ENCODE data around the gene FAM222A. TPM values are rescaled to one million over a fixed set of nuclear protein-coding genes. Genes with fewer than 3 reads are reported as not detected.

The FAM222A gene
- total RNA-seq, 1 donor: 0.36 TPM

- Histone ChIP-seq H3K27ac (ENCODE audit: low read depth, low read length) (no peak overlapping the region), H3K36me3 (ENCODE audit: insufficient read depth, low read length) (no peaks in the 10 kb centered on the region), H3K4me2 (ENCODE audit: insufficient read depth, low read length) (no peak overlapping the region), H2AFZ (ENCODE audit: low read length) (no peak overlapping the region), H3K27me3 (ENCODE audit: insufficient read depth, low read length) (peaks cover 5% of the 10 kb centered on the region), H3K4me1 (ENCODE audit: insufficient read depth, low read length) (no peaks in the 10 kb centered on the region), H3K4me3 (ENCODE audit: insufficient read depth, low read length) (no peak overlapping the region), H4K20me1 (ENCODE audit: insufficient read depth, low read length) (no peaks in the 10 kb centered on the region), H3K79me2 (ENCODE audit: insufficient read depth, low read length) (no peaks in the 10 kb centered on the region), H3K9me3 (ENCODE audit: low read depth, low read length) (no peaks in the 10 kb centered on the region)
- TF ChIP-seq, protein P1, sequence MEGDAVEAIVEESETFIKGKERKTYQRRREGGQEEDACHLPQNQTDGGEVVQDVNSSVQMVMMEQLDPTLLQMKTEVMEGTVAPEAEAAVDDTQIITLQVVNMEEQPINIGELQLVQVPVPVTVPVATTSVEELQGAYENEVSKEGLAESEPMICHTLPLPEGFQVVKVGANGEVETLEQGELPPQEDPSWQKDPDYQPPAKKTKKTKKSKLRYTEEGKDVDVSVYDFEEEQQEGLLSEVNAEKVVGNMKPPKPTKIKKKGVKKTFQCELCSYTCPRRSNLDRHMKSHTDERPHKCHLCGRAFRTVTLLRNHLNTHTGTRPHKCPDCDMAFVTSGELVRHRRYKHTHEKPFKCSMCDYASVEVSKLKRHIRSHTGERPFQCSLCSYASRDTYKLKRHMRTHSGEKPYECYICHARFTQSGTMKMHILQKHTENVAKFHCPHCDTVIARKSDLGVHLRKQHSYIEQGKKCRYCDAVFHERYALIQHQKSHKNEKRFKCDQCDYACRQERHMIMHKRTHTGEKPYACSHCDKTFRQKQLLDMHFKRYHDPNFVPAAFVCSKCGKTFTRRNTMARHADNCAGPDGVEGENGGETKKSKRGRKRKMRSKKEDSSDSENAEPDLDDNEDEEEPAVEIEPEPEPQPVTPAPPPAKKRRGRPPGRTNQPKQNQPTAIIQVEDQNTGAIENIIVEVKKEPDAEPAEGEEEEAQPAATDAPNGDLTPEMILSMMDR (IDR thresholded peaks at IDR 0.05; ENCODE audit: extremely low read depth, low read depth, low read length): no peak
- no peak for DNase-seq (ENCODE audit: insufficient read length, low spot score, missing footprints)
Measured at GRCh38 chr12:109686523-109686922, 27.1 kb upstream of the FAM222A start.

GRCh38 chr12:109687250-109687649 lies 26.4 kb upstream of the FAM222A start:
- Histone ChIP-seq H4K20me1 (ENCODE audit: insufficient read depth, low read length) (no peaks in the 10 kb centered on the region), H3K9me3 (ENCODE audit: low read depth, low read length) (no peaks in the 10 kb centered on the region), H3K27ac (ENCODE audit: low read depth, low read length) (no peak overlapping the region), H3K4me3 (ENCODE audit: insufficient read depth, low read length) (no peak overlapping the region), H3K4me1 (ENCODE audit: insufficient read depth, low read length) (no peaks in the 10 kb centered on the region), H3K36me3 (ENCODE audit: insufficient read depth, low read length) (no peaks in the 10 kb centered on the region), H3K4me2 (ENCODE audit: insufficient read depth, low read length) (no peak overlapping the region), H2AFZ (ENCODE audit: low read length) (no peak overlapping the region), H3K79me2 (ENCODE audit: insufficient read depth, low read length) (no peaks in the 10 kb centered on the region), H3K27me3 (ENCODE audit: insufficient read depth, low read length) (peaks cover 4% of the 10 kb centered on the region)
- DNase-seq (ENCODE audit: insufficient read length, low spot score, missing footprints): no peak
- TF ChIP-seq, protein P1 (IDR thresholded peaks at IDR 0.05; ENCODE audit: extremely low read depth, low read depth, low read length): no peak

DNA sequence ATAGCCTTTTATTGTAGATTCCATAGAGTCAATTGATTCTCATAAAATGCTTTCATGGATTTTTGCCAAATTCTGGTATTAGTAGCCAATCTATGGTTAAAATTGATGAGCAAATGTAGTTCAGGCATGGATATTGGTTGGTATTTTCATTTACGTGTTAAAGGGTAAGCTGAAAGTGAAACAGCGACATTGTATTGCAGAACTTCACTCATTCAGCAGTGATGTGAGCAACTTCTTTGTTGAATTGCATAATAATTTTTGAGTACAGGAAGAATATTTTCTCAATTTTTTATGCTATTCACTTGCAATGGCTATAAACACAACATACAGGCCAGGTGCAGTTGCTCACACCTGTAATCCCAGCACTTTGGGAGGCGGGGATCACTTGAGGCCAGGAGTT lies 24.2 kb upstream of the FAM222A start:
- H4K20me1 ChIP-seq (ENCODE audit: insufficient read depth, low read length): no peaks in the 10 kb centered on the region
- TF ChIP-seq, protein P1 (IDR thresholded peaks at IDR 0.05; ENCODE audit: extremely low read depth, low read depth, low read length): no peak
- H3K27me3 ChIP-seq (ENCODE audit: insufficient read depth, low read length): no peaks in the 10 kb centered on the region
- DNase-seq (ENCODE audit: insufficient read length, low spot score, missing footprints): no peak
- no peaks in the 10 kb centered on the region for H3K9me3 ChIP-seq (ENCODE audit: low read depth, low read length)
- no peak overlapping the region for H3K4me3 ChIP-seq (ENCODE audit: insufficient read depth, low read length)
- H3K36me3 ChIP-seq (ENCODE audit: insufficient read depth, low read length): no peaks in the 10 kb centered on the region
- no peaks in the 10 kb centered on the region for H3K79me2 ChIP-seq (ENCODE audit: insufficient read depth, low read length)
- H3K4me2 ChIP-seq (ENCODE audit: insufficient read depth, low read length): no peak overlapping the region
- no peaks in the 10 kb centered on the region for H3K4me1 ChIP-seq (ENCODE audit: insufficient read depth, low read length)
- no peak overlapping the region for H3K27ac ChIP-seq (ENCODE audit: low read depth, low read length)
- H2AFZ ChIP-seq (ENCODE audit: low read length): no peak overlapping the region

- Histone ChIP-seq H3K27me3 (ENCODE audit: insufficient read depth, low read length) (no peaks in the 10 kb centered on the region), H3K4me3 (ENCODE audit: insufficient read depth, low read length) (no peak overlapping the region), H4K20me1 (ENCODE audit: insufficient read depth, low read length) (no peaks in the 10 kb centered on the region), H3K36me3 (ENCODE audit: insufficient read depth, low read length) (no peaks in the 10 kb centered on the region), H3K27ac (ENCODE audit: low read depth, low read length) (no peak overlapping the region), H3K9me3 (ENCODE audit: low read depth, low read length) (no peaks in the 10 kb centered on the region), H3K4me1 (ENCODE audit: insufficient read depth, low read length) (no peaks in the 10 kb centered on the region), H2AFZ (ENCODE audit: low read length) (no peak overlapping the region), H3K79me2 (ENCODE audit: insufficient read depth, low read length) (no peaks in the 10 kb centered on the region), H3K4me2 (ENCODE audit: insufficient read depth, low read length) (no peak overlapping the region)
- no peak for DNase-seq (ENCODE audit: insufficient read length, low spot score, missing footprints)
- TF ChIP-seq, protein P1 (IDR thresholded peaks at IDR 0.05; ENCODE audit: extremely low read depth, low read depth, low read length): no peak
Measured at GRCh38 chr12:109693160-109693559, 20.5 kb upstream of the FAM222A start.

Data from osteoblast (primary cell).